NCI-H2196 treated with DMSO at 0.1 percent for 48 hours (cell line): ENCODE results near the gene CHPF.

ENCODE experiments used
- DNase-seq: peaks from one replicate; lab custom pipeline; 2025; ENCODE audit not compliant: unreplicated experiment; lab: John Stamatoyannopoulos, UW

CHPF gene

DNA sequence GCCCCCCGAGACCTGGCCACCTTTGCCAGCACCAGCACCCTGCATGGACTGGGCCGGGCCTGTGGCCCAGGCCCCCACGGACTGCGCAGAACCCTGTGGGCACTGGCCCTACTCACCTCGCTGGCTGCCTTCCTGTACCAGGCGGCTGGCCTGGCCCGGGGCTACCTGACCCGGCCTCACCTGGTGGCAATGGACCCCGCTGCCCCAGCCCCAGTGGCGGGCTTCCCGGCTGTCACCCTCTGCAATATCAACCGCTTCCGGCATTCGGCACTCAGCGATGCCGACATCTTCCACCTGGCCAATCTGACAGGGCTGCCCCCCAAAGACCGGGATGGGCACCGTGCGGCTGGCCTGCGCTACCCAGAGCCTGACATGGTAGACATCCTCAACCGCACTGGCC lies 28.8 kb downstream of the CHPF start:
- no peak for DNase-seq

DNA sequence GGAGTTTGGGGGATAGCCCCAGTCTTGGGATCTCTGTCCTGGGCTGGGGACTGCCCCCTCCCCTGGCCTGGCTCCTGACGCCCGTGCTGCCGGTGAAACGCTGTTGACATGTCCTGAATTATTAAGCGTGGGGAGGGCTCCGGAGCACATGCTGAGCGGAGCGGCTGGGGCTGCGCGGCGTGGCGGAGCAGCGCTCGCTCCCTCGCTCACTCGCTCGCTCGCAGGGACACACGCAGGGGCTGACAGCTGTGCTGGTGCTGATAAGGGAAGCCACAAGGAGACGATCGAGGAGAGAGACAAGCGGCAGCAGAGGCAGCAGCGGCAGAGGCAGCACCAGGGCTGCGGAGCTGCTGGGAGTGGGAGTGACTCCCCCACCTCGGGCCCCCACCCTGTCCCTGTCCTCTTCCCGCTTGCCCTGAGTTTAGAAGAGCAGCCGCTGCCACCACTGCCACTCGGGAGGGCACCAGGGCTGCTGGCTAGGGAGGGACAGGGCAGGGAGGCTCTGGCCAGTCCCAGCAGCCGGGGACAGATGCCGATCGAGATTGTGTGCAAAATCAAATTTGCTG lies 29.3 kb downstream of the CHPF start, which contains the start of gene ASIC4:
Gene ASIC4, plus strand, starts transcription at position 287 of the 566 bp plus-strand sequence. Its CDS starts 243 bp downstream, at position 530.
- DNase-seq, result no peak

- no peak for DNase-seq
Measured at GRCh38 chr2:219513787-219514186, 29.8 kb downstream of the CHPF start.

DNA sequence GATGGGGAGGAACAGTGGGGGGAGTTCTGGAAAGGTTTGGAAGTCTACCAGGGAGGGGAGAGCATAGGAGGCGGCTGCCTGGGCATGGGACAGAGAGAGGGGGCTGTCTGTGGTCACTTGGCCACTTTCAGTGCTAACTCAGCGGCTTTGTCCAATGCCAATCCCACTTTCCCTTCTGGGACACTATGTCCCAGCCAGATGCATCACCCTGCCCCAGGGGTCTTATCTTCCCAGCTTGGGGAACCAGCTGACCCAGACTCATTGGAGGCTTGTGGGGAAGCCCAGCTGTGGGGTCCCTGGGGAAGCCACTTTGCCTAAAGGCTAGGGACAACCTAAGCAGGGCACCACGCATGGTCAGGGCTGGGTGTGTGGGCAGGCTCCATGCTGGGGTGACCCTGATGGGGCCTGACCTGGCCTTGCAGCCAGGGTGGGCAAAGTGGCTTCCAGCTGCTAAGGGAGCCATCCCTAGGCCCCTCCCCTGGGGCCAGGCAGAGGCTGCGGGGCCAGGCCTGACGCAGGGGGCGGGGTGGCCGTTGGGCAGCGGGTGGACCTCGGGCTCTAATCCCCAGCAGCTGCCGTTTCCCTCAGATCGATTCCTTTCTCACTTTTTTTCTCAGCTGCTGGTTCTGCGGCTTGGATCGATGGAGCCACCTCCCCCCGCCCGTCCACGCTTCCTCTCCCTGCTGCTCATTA lies 30.9 kb downstream of the CHPF start:
- no peak for DNase-seq

DNA sequence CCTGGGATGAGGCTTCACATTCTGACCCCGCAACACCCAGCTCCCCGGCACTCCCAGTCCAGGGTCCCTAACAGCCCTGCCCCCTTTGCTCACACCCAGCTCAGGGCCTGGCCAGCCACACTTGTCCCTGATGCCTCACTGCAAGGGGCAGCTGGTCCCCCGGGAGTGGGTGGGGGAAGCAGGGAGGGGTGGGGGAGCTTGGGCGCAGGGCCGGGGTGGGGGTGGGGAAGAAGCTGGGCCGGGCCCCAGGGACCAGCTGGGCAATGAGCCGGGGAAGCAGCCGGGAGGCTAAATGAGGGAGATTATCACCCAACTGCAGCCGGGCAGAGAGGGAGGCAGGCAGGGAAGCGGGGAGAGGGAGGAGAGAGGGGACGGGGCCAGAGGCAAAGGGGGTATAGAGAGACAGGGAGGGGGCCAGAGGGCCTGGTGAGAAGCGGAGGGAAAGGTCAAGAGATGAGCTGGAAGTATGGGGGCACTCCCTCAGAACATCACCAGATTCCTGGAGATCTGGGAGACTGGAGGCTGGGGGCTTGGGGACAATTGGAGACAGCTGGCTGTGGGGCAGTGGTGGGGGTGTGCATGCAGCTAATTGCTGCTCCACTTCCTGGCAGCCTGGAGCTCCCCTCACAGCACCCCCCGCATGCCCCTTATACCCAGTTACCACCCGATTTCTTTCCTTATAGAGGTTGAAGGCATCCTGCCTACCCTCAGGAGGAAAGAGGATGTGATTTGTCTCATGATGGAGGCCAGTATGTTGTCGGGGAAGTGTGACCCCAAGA lies 31.9 kb downstream of the CHPF start:
- DNase-seq, result no peak

GRCh38 chr2:219510512-219511135 lies 33.0 kb downstream of the CHPF start:
- DNase-seq, result no peak

- peak; percentile 24 for DNase-seq
Measured at GRCh38 chr2:219509780-219510511, 33.7 kb downstream of the CHPF start.

DNA sequence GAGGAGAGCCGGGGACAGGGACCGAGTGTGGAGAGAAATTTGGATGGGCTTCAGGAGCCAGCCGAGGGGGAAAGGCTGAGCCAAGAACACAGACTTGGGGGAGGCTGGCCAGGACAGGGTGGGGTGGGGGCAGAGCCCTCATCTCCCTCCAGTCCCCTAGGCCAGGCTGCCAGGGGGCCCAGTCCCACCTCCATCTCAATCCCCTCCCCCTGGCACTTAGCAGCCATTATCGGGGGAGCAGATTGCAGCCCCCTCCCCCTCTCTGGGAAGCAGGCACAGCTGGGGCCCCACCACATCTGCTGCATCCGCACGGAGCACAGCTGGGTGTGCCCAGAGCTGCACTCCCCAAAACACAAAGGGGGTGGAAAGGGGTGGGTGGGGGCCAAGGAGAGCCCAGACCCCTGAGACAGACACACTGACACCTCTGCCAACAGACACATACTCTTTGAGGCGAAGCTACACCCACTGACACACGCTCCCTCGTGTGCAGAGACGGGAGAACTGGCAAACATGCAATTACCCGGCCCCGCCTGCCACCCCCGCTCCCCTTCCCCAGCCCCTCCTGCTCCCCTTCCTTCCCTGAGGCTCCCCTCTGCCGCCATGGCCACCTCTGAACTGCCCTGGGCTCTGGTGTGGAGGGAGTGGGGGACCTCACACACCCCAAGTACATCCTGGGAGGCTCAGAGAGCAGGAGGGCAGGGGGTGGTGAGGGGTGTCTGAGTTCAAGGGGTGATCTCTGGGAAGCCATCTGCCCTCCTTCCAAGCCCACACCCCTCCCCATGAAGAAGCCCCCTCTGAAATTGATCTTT lies 34.4 kb downstream of the CHPF start:
- no peak for DNase-seq

DNA sequence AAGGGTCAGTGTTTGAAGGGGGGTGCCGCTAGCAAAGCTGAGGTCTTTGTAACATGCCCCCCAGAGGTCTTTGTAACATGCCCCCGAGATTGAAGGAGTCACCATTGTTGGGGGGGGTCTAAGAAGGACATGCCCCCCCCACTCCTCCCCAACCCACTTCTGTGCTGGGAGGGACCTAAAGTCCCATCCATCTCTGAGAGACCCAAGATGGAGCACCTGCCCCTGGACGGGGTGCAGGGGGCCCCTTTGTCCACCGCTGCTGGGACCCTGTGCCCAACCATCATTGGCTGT lies 35.2 kb downstream of the CHPF start:
- DNase-seq, result no peak

- DNase-seq, result no peak
Measured at GRCh38 chr2:219507581-219508443, 35.8 kb downstream of the CHPF start.

GRCh38 chr2:219506802-219507526 lies 36.6 kb downstream of the CHPF start:
- DNase-seq, result no peak

DNA sequence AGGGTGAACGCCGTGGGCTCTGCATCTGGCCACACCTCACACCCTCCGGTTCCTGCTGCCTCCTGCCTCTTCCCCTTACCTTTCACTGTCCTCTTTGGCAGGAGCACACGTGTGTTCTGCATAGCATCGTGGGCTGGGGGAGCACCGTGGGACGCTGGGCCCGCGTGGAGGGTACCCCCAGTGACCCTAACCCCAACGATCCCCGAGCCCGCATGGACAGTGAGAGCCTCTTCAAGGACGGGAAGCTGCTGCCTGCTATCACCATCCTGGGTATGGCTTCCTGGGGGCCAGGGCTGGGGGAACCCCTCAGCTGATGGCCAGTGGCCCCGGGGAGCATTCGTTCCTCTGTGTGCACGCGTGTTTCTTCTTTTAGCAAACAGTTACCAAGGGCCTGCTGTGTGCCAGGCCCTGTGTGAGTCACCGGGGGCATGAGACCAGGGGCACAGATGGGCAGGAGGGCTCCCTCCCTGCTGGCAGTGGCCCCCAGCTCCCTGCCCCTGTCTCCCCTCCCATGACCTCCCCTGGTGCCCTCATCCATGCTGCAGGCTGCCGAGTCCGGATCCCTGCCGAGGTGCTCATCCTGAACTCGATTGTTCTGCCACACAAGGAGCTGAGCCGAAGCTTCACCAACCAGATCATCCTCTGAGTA lies 37.3 kb downstream of the CHPF start:
- DNase-seq, result no peak

DNA sequence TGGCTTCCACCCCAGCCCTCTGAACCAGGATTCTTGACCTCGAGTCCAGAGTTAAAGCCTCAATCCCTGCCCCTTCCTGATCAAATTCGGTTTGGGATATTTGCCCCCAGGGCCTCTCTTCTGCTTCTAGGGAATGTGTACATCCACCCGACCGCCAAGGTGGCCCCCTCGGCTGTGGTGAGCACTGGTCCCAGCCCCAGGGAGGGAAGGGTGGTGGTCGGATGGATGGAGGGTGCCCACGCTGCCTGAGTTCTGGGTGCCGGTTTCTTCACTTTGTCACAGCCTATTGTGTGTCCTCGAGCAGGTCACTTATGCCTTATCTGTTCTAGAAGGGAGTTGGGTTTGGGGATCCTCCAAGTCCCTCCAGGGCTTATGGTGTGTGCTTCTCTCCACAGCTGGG lies 38.0 kb downstream of the CHPF start:
- no peak for DNase-seq

- no peak for DNase-seq
Measured at GRCh38 chr2:219502618-219503017, 41.0 kb downstream of the CHPF start.

DNA sequence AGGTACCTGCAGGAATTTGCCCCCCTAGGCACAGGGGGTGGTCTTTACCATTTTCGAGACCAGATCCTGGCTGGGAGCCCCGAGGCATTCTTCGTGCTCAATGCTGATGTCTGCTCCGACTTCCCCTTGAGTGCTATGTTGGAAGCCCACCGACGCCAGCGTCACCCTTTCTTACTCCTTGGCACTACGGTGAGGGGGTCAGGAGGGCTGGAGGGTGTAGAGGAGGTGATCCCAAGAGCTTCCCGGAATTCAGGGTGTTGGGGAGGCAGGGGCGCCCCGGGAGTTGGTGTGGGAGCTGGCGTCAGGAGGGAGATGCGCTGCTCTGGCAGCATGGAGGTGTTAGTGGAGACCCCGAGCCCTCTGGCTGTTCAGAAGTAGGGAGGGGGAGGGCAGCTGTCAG lies 41.8 kb downstream of the CHPF start:
- DNase-seq, result no peak

DNA sequence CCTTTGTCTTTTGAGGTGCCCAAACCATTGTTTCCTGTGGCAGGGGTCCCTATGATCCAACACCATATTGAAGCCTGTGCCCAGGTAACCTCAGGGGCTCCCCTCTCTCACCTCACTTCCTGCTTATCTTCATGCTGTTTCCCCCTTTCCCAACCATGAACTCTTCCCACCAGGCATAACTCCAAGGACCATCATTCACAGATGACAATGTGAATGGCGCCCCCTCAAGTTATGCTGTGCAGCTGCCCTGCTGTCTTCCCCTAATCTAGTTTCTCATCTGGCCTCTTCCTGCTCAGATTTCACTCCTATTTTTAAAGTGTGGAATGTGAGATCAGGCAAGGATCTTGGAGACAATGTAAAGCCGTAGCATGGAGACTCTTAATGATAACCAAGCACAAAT lies 43.5 kb downstream of the CHPF start:
- no peak for DNase-seq

- no peak for DNase-seq
Measured at GRCh38 chr2:219499555-219499954, 44.1 kb downstream of the CHPF start.

- DNase-seq, result no peak
Measured at GRCh38 chr2:219499058-219499307, 44.6 kb downstream of the CHPF start.
